NCI-H2081 (cell line): Measurements from ENCODE around the gene NEGR1.

Experiments used
- DNase-seq, 2 experiments: peaks; one replicate each; lab custom pipeline; 2025; lab: John Stamatoyannopoulos, UW

The NEGR1 gene

DNA sequence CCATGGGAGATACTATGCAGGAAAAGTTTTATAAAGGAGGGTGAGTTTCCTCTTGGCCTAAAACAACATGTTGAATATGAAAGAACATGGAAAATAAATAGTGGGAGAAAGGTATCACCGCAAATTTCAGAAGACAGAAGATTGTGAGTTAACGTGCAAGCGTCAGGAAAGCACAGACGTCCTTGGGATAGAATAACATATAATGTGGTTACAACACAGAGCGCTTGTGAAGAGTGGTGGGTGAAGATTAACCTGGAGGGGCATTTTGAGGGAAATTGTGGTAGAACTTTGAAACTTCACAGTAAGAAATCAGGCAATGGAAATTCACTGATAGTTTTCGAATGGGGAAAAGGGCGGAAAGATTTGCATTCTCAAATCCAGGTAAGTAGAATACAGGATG lies 47.3 kb downstream of the NEGR1 start:
- DNase-seq = no peak

DNA sequence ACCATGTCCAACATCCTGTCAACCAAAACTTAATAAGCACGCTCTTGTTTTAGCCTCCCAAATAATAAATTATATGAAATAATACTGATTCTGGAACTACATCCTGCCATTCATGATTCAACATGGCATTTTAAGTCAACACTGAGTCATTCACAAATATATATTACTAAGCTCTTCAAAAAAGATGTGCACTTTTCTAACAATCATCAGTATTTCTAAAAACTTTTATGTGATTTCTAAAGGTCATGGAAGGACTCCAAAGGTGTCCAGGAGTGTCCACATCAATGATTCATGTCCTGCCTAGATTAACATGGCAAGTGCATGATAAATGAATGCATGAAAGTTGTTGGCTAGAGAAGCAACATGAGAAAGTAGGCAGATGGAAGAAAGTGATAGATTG lies 51.6 kb downstream of the NEGR1 start:
- DNase-seq = no peak

DNA sequence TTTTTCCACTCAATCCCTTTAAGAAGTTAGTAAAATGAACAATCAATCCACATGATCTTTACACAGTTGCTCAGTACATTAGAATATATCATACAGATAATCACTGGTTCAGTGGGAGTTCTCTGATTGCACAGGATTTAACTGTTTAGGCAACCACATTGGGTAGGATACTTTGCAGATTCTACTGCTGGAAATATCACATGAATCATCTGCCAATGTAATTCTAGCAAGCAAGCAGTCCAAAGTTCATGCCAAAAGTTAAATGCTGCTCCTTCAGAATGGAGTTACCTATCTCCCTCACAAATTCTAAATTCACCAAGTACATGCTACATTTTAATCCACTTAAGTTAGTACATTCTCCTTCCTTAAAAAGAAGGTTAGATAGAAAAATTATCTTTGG lies 52.4 kb downstream of the NEGR1 start:
- DNase-seq = no peak

DNA sequence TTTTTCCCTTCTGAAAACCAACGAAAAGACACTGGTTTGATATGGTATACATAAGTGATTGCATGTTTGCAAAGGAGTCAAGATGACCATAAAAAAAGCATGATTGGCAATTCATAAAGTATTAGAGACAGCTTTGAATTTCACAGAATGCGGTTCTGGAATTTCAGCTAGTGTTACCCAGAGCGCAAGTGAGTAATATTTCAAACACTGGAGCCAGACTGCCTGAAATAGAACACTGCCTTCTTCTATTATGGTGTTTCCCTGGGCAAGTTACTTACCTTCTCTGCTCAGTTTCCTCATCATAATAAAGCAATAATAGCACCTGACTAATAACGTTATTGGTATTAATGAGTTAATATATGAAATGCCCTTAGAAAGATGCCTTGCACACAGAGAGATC lies 54.7 kb downstream of the NEGR1 start:
- no peak for DNase-seq

DNA sequence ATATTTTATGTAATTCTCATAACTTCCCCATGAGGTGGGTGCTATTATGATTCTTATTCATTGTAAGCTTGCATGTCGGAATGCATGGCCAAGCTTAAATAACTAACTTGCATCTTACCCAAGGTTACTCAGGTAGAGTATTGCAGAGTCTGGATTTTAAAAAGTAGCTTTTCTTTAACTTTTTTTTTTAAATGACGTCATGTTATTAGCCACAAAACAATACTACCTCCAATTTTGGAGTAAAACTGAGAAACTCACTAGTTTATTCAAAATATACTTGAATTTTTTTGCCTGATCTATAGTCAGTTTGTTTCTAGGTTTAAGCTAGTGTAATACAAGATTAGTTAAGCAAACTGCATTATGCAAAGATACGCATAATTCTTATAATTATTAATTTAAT lies 57.8 kb downstream of the NEGR1 start:
- no peak for DNase-seq

- no peak for DNase-seq
Observed at GRCh38 chr1:72221811-72222210, 60.5 kb downstream of the NEGR1 start.

- no peak for DNase-seq
Observed at GRCh38 chr1:72218141-72218739, 64.1 kb downstream of the NEGR1 start.

GRCh38 chr1:72207059-72207458 lies 75.3 kb downstream of the NEGR1 start:
- no peak for DNase-seq

DNA sequence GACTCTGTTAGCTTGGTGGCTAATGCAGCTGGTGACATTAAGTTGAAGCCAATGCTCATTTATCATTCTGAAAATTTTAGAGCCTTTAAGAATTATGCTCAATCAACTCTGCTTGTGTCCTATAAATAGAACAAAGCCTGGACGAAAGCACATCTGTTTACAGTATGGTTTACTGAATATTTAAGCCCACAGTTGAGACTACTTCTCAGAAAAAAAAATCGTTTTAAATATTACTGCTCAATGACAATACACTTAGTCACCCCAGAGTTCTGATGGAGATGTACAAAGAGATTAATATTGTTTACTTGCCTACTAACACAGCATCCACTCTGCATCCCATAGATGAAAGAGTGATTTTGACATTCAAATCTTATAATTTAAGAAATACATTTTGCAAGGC lies 79.6 kb downstream of the NEGR1 start:
- no peak for DNase-seq

DNA sequence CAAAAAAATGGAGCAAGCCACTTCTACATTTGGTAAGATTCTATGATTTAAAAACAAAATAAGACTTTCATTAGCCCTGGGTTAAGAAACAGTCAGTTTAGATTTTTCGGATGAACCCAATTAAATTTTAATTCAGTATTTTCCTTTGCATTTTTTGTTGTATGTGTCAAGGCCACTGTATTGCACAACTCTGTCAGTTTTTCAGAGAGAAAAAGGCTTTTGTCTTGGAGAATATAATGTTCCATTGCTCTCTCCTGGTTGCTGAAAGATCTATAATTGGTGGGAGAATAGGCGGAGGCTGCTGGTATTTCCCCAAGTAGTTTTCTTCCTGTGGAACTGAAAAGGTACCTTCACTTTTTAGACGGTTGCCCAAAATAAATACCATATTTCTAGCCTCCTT lies 84.6 kb downstream of the NEGR1 start:
- no peak for DNase-seq

DNA sequence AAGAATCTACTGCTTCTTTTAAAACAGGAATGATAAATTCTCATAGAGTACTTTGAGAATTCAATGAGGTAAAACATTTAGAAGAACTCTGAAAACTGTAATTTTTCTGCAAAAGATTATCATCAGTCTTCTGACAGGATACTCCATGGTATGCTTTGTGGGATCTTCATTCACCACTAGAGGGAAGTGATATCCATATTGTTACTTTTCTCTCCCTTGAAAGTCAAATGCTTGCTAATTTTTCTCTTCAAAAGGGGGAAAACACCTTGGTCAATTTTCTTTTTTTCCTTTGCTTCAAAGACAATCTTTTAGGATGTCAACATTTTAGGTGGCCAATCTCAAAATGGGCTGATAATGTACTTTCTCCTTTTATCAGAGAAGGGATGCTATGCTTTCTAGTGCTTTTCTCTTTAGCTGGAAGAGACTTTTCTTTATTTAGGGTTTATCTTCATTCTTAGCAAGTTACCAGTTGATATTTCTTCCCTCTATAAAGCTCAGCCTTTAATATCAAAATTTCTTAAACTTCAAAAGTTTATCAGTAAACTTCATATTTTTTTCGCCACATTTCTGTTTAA lies 95.5 kb downstream of the NEGR1 start:
- DNase-seq = peak in 1 of 2 experiments; percentile 4

DNA sequence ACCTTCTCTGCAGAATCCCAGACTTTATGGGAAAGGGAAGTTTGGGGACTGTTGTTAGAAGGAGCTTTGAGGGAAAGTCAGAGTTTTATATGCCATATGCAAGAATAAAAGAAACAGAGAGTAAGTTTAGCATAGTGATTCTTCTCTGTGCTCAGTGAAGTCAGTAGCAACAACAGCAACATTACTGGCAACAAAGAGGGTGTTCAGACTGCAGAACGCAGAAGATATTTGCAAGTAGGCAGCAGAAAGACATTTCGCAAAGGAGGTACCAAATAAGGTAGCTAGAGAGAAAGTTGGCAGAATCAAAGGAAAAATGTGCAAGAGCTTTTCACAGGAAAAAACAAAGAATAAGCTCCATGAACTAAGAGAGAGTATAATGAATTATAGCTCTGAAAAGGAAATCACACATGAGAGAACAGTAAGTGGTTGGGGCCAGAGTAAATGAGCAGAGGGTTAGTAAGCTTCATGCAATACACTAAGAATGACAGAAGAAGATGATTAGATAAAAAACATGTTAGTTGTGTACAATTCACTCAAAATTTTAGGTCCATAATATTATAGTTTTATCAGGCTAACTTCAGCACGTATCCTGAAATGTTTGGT lies 98.1 kb downstream of the NEGR1 start:
- DNase-seq = no peak

DNA sequence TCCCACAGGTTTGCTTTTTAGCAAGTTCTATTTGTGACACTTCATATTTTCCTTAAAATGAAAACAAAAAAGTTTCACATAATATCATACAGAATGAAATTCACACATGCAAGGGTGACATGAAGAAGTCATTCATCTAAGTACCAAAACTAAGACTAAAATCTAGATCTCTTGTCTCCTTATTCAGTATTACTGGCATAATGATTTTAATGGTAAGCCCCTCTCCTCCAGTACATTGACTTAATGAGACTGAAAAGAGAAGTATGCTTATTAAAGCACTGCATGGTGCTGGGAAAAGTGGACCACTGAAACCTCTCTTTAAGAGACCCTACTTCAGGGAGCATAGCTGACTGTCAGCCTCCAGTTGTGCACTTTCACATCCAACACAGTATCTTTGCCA lies 99.5 kb downstream of the NEGR1 start:
- DNase-seq = no peak

DNA sequence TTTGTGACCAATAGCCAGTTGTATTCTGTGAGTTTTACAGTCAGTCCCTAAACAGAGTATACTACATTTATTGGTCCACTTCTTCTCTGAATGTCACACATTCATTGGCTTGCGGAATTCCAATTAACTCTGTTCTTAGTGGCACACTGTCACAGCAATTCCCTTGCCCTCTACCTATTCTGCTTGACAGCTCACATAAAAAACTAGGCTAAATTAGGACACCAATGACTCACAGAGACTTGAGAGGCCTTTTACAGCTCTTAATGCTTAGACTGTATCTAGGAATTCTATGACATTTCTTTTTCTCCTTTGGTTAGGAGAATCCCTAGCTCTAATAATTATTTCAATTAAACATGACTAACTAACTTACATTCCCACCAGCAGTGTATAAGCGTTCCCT lies 104.1 kb downstream of the NEGR1 start:
- DNase-seq = no peak

- no peak for DNase-seq
Observed at GRCh38 chr1:72177711-72178110, 104.6 kb downstream of the NEGR1 start.

DNA sequence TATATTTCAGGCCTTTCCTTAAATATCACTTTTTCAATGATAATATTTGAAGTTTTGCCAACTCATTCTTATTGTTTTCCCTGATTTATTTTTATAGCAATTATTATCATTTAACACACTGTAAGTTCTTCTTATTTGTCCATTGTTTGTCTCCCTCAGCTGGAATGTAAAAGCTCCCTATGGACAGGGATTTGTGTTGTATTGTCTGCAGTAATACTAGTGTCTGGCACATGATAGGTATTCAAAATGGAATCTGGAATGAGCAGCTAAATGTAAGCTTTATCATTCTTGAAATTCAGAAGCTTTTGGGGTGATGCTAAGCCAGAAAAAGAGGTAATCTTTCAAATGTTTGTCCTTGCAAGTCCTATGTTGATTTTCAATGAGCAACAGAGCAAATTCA lies 112.1 kb downstream of the NEGR1 start:
- DNase-seq = no peak

- no peak for DNase-seq
Observed at GRCh38 chr1:72166426-72166825, 115.9 kb downstream of the NEGR1 start.

- DNase-seq = no peak
Observed at GRCh38 chr1:72150508-72150907, 131.8 kb downstream of the NEGR1 start.

DNA sequence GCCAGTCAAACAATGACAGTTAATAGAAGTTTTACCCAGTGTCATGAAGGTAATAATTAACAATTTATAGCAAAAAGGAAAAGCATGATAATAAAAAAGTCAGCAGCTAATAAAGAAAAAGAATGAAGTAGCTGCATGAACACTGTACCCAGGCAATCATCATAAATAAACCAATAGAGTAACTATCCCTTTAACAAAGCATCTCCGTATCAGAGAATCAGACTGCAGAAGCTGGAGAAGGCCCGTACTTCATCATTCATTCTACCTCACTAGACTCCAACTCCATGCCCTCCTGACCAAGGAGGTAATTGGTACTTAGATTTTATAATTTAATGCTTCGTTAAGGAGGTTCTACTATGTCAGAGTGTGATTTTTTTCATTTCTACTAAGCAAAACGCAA lies 140.5 kb downstream of the NEGR1 start:
- DNase-seq = no peak

DNA sequence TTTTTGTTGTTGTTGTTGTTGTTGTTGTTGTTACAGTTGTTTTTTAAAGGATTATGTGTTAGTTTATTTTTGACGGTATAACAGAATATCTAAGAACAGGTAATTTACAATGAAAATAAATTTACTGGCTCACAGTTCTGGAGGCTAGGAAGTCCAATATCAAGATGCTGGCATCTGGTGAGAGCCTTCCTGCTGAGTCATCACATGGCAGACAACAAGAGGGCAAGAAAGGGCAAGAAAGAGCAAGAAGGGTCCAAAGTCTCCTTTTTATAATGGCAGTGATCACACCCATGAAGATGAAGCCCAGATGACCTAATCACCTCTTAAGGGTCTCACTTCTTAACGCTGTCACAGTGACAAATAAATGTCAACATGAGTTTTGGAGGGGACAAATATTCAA lies 142.1 kb downstream of the NEGR1 start:
- DNase-seq = no peak

- no peak for DNase-seq
Observed at GRCh38 chr1:72137656-72138055, 144.7 kb downstream of the NEGR1 start.

DNA sequence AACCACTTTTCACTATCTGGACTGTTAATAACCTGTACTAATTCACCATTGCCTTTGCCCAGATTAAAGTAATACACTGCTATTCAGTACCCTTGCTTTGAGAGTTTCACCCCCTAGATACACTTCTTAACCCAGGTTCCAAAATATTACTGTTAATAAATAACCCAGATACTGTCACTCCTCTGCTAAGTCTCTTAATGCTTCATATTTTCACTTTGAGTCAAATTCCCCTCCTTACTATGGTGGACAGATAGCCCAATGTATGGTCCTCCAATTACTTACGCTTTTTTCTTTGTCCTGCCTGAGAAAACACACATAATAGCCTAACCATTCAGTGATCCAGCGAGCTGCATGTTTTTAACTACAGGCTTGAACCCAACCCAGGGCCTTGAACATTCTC lies 152.5 kb downstream of the NEGR1 start:
- no peak for DNase-seq

GRCh38 chr1:72122099-72122880 lies 160.0 kb downstream of the NEGR1 start:
- no peak for DNase-seq
